H1 (cell line): Measurements from ENCODE around the gene DGAT2. TPM values are rescaled to one million over a fixed set of nuclear protein-coding genes. Genes with fewer than 3 reads are reported as not detected.

ENCODE experiments used
- CTCF ChIA-PET: fragments of 300-600 bp; sonication (Branson Sonifier 250); formaldehyde crosslinking; loops from one replicate; lab custom pipeline; 2021; ENCODE audit not compliant: partially characterized antibody; lab: Charles Lee
- POLR2A ChIA-PET: fragments of 300-600 bp; sonication (Branson Sonifier 250); formaldehyde crosslinking; loops from one replicate; lab custom pipeline; 2021; ENCODE audit warnings: inconsistent platforms; ENCODE audit not compliant: partially characterized antibody; lab: Charles Lee
- DNase-seq, 2 experiments: peaks; one replicate each; pipeline versions ENCODE4 v3.0.0 to v3.0.0-alpha.2; 2010 to 2022; ENCODE audit warnings: low spot score in 2 of 2, low read depth in 1 of 2, mixed read lengths in 1 of 2
- FAIRE-seq: peaks from 2 replicates; lab custom pipeline; 2011; peaks lifted over from hg19 to GRCh38; lab: Jason Lieb, UNC
- H2AFZ ChIP-seq: 2 replicates; pipeline ENCODE4 v1.8.1; 2012; ENCODE audit warnings: low read length, inconsistent platforms
- H2AK5ac ChIP-seq: 2 replicates; pipeline ENCODE4 v1.6.1; 2013; ENCODE audit warnings: low read depth, low read length
- H2BK120ac ChIP-seq: replicated peaks from 2 replicates; pipeline ENCODE3; 2013; ENCODE audit warnings: low read depth, low read length, inconsistent platforms
- H2BK12ac ChIP-seq: 2 replicates; pipeline ENCODE4 v1.6.1; 2013; ENCODE audit warnings: low read depth, low read length
- H2BK15ac ChIP-seq: 2 replicates; pipeline ENCODE4 v1.6.1; 2013; ENCODE audit warnings: low read length
- H2BK20ac ChIP-seq: 2 replicates; pipeline ENCODE4 v1.6.1; 2013; ENCODE audit warnings: low read length
- H2BK5ac ChIP-seq: 2 replicates; pipeline ENCODE4 v1.6.1; 2013; ENCODE audit warnings: low read depth, low read length
- H3K14ac ChIP-seq: 2 replicates; pipeline ENCODE4 v1.6.1; 2013; ENCODE audit warnings: inconsistent platforms; ENCODE audit not compliant: insufficient read length
- H3K18ac ChIP-seq: 2 replicates; pipeline ENCODE4 v1.6.1; 2013; ENCODE audit warnings: low read length; ENCODE audit errors: extremely low read depth
- H3K23ac ChIP-seq: 2 replicates; pipeline ENCODE4 v1.6.1; 2013; ENCODE audit warnings: inconsistent platforms; ENCODE audit not compliant: insufficient read length
- H3K23me2 ChIP-seq: 2 replicates; pipeline ENCODE4 v1.6.1; 2013; ENCODE audit warnings: low read depth, low read length
- H3K27ac ChIP-seq: 2 replicates; pipeline ENCODE4 v1.6.1; 2011; ENCODE audit warnings: low read depth, low read length, inconsistent platforms
- H3K27me3 ChIP-seq, 4 experiments: replicated peaks in 1 of 4; 1 replicate in 1 of 4; 2 replicates in 3 of 4; pipeline versions ENCODE4 v1.6.1 to v1.8.1; 2011 to 2013; ENCODE audit warnings: low read length in 3 of 4, mild to moderate bottlenecking in 3 of 4, inconsistent platforms in 2 of 4, mixed read lengths in 2 of 4, moderate library complexity in 1 of 4; ENCODE audit not compliant: control insufficient read depth in 3 of 4, insufficient read depth in 3 of 4; ENCODE audit errors: extremely low read depth in 1 of 4
- H3K36me3 ChIP-seq, 4 experiments: 2 replicates each; pipeline versions ENCODE4 v1.6.1 to v1.8.1; 2011 to 2013; ENCODE audit warnings: mild to moderate bottlenecking in 4 of 4, low read length in 3 of 4, moderate library complexity in 2 of 4, control low read depth in 1 of 4, inconsistent platforms in 1 of 4; ENCODE audit not compliant: insufficient read depth in 4 of 4, control insufficient read depth in 2 of 4
- H3K4ac ChIP-seq: replicated peaks from 2 replicates; pipeline ENCODE3; 2013; ENCODE audit warnings: low read length, low read depth, mixed read lengths, inconsistent platforms; ENCODE audit not compliant: insufficient read length
- H3K4me1 ChIP-seq, 4 experiments: replicated peaks in 1 of 4; 1 replicate in 1 of 4; 2 replicates in 3 of 4; pipeline versions ENCODE4 v1.6.1 to v1.8.1; 2011 to 2013; ENCODE audit warnings: low read length in 3 of 4, inconsistent platforms in 2 of 4, mixed read lengths in 1 of 4; ENCODE audit not compliant: insufficient read depth in 4 of 4, control insufficient read depth in 3 of 4
- H3K4me2 ChIP-seq, 2 experiments: 2 replicates each; pipeline versions ENCODE4 v1.6.1 to v1.8.1; 2011 to 2013; ENCODE audit warnings: low read depth in 2 of 2, low read length in 2 of 2, control low read depth in 1 of 2, inconsistent platforms in 1 of 2, mild to moderate bottlenecking in 1 of 2; ENCODE audit not compliant: insufficient read depth in 1 of 2
- H3K4me3 ChIP-seq, 4 experiments: fragments of 200-600, 300-600 bp in 1 of 4; sonication (generic), shearing (Covaris generic), sonication (Bioruptor Twin) in 1 of 4; 2 replicates each; pipeline versions ENCODE4 v1.5.1 to v1.8.1; 2011 to 2016; ENCODE audit warnings: low read length in 4 of 4, low read depth in 3 of 4, control low read depth in 2 of 4, inconsistent platforms in 2 of 4, mild to moderate bottlenecking in 2 of 4, mixed read lengths in 1 of 4, moderate library complexity in 1 of 4; ENCODE audit not compliant: insufficient read depth in 2 of 4; ENCODE audit errors: extremely low read depth in 1 of 4
- H3K56ac ChIP-seq: replicated peaks from 2 replicates; pipeline ENCODE3; 2013; ENCODE audit warnings: low read depth, mild to moderate bottlenecking, mixed read lengths, low read length, inconsistent platforms; ENCODE audit not compliant: insufficient read length
- H3K79me1 ChIP-seq: 2 replicates; pipeline ENCODE4 v1.6.1; 2013; ENCODE audit warnings: low read depth, low read length, control low read depth
- H3K79me2 ChIP-seq, 2 experiments: 2 replicates each; pipeline versions ENCODE4 v1.6.1 to v1.8.1; 2012 to 2013; ENCODE audit warnings: low read length in 2 of 2, mild to moderate bottlenecking in 2 of 2, inconsistent platforms in 1 of 2; ENCODE audit not compliant: insufficient read depth in 2 of 2, control insufficient read depth in 1 of 2
- H3K9ac ChIP-seq, 4 experiments: replicated peaks in 1 of 4; 1 replicate in 1 of 4; 2 replicates in 3 of 4; pipeline versions ENCODE4 v1.6.1 to v1.8.1; 2011 to 2013; ENCODE audit warnings: low read depth in 3 of 4, low read length in 3 of 4, control low read depth in 2 of 4, mild to moderate bottlenecking in 2 of 4, moderate library complexity in 2 of 4, inconsistent platforms in 1 of 4; ENCODE audit errors: extremely low read depth in 1 of 4
- H3K9me3 ChIP-seq, 2 experiments: 2 replicates each; pipeline versions ENCODE4 v1.6.1 to v1.8.1; 2012 to 2013; ENCODE audit warnings: mild to moderate bottlenecking in 2 of 2, moderate library complexity in 2 of 2, control low read depth in 1 of 2, inconsistent platforms in 1 of 2, low read depth in 1 of 2, low read length in 1 of 2, mixed read lengths in 1 of 2; ENCODE audit not compliant: insufficient read depth in 2 of 2
- H4K20me1 ChIP-seq, 2 experiments: replicated peaks in 1 of 2; 2 replicates each; pipeline versions ENCODE3 to v1.8.1; 2011 to 2013; ENCODE audit warnings: inconsistent platforms in 2 of 2, low read length in 2 of 2, mild to moderate bottlenecking in 1 of 2; ENCODE audit not compliant: insufficient read depth in 2 of 2, control insufficient read depth in 1 of 2
- H4K5ac ChIP-seq: 2 replicates; pipeline ENCODE4 v1.6.1; 2013; ENCODE audit warnings: low read length, low read depth, mixed read lengths, inconsistent platforms; ENCODE audit not compliant: insufficient read length
- H4K8ac ChIP-seq: 2 replicates; pipeline ENCODE4 v1.8.0; 2013; ENCODE audit warnings: mild to moderate bottlenecking, moderate library complexity, low read length, inconsistent platforms; ENCODE audit not compliant: insufficient read depth; ENCODE audit errors: extremely low read depth
- H4K91ac ChIP-seq: replicated peaks from 2 replicates; pipeline ENCODE3; 2013; ENCODE audit warnings: low read length, mixed read lengths, inconsistent platforms; ENCODE audit not compliant: insufficient read length
- CREB1 ChIP-seq: IDR thresholded peaks from 2 replicates; pipeline ENCODE4 v1.6.1; 2012; ENCODE audit warnings: inconsistent platforms
- HDAC2 ChIP-seq, 2 experiments: fragments of 300-600 bp in 1 of 2; sonication (generic) in 1 of 2; IDR thresholded peaks; 2 replicates each; pipeline ENCODE4 v1.6.1; 2011 to 2012; ENCODE audit warnings: low read depth in 2 of 2, low read length in 2 of 2, mild to moderate bottlenecking in 2 of 2, moderate library complexity in 2 of 2, borderline replicate concordance in 1 of 2, inconsistent platforms in 1 of 2
- JUND ChIP-seq: IDR thresholded peaks from 2 replicates; pipeline ENCODE4 v1.6.1; 2011; ENCODE audit warnings: mild to moderate bottlenecking, improper control_type of control experiment, low read length
- KDM5A ChIP-seq: fragments of 200-600 bp; IDR thresholded peaks from 2 replicates; pipeline ENCODE4 v1.7.1; 2012; ENCODE audit warnings: mild to moderate bottlenecking, low read length, inconsistent platforms, mixed read lengths
- NRF1 ChIP-seq: IDR thresholded peaks from 2 replicates; pipeline ENCODE4 v1.6.1; 2011; ENCODE audit warnings: mild to moderate bottlenecking, low read depth, low read length, improper control_type of control experiment
- POU5F1 ChIP-seq: IDR thresholded peaks from 2 replicates; pipeline ENCODE4 v1.6.1; 2011; ENCODE audit warnings: low read depth, mild to moderate bottlenecking, low read length, moderate library complexity
- SUZ12 ChIP-seq: fragments of 200-600 bp; sonication (generic); IDR thresholded peaks from 2 replicates; pipeline ENCODE4 v1.6.1; 2012; ENCODE audit warnings: mild to moderate bottlenecking, inconsistent platforms, low read length, moderate library complexity, mixed read lengths
- WGBS, 2 experiments: shearing (Covaris generic) in 1 of 2; methylation state at CpG; one replicate each; pipeline versions ENCODE4 v1.1.6 to v1.1.7; 2013 to 2015; ENCODE audit warnings: low lambda C conversion rate in 2 of 2, mixed read lengths in 2 of 2, inconsistent platforms in 1 of 2, low coverage in 1 of 2, missing lambda C conversion rate in 1 of 2; ENCODE audit not compliant: insufficient replicate concordance in 2 of 2, insufficient coverage in 1 of 2, insufficient read length in 1 of 2; ENCODE audit errors: extremely low coverage in 1 of 2, missing lambda C conversion rate in 1 of 2; 5-methylcytosine and 5-hydroxymethylcytosine counted together
- polyA plus RNA-seq, 7 experiments: library from polyadenylated mRNA; depleted of rRNA in 3 of 7; stranded (reverse) in 5 of 7; unstranded in 2 of 7; fragments of >200 nt in 5 of 7; fragments of 200-250 nt in 2 of 7; gene quantifications; 1 replicate in 5 of 7; 2 replicates in 1 of 7; 4 replicates in 1 of 7; pipeline versions ENCODE4 v1.2.1 to v1.2.3, GENCODE V29; 2011 to 2013; ENCODE audit warnings: missing spikeins in 2 of 7, mixed read lengths in 2 of 7
- total RNA-seq: library from RNA; stranded (reverse); fragmentation: NEBNext Ultra II Directional; extraction: Animal tissue kit (Norgen Biotek cat#: 25700); gene quantifications from 2 replicates; pipeline ENCODE4 v1.2.1, GENCODE V29; 2021

Gene DGAT2
- total and polyA plus RNA-seq, 2 of the 8 experiments (the other 6 are each of a cell fraction or from before 2014, with no cell fraction given), result 3.2 to 5.9 TPM

DNA sequence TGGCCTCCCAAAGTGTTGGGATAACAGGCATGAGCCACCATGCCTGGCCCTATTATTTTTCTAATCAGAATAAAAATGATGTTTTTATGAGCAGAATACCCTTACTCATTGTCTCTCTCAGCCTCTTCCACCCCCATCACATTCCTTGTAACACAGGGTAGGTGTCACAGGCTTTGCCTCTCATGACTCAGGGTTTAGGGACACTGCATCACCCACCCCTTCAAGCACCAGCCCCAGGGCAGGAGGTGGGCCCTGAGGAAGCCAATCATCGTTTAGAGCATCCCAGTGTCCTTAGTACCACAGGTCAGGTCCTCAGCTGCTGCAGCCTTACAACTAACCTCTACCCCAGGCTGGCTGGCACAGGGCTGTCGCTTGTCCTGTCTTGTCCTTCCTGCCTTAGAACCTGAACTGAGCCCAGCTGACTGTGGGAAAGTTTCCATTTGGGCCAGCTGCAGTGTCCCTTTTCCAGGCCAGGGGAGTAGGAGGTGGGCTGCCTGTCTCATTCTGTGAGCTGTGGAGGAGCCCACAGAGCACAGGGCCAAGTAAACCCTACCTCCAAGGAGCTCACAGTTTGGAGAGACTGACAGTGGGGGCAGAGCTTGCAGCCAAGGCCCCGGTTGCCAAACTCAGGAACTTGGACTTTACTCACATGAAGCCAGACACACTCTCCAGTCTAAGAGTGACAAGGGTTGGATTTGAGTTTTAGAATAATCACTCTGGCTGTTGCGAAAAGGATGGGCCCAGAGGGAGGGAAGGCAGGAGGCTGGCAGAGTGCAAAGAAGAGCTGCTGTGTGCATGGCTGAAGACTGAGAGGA is 26.9 kb downstream of the DGAT2 start:
- H3K27ac ChIP-seq, result no peak overlapping the region
- no peak for TF ChIP-seq CREB1
- TF ChIP-seq SUZ12, result no peak
- no peak for TF ChIP-seq POU5F1
- TF ChIP-seq HDAC2 (IDR thresholded peaks at IDR 0.05; ENCODE audit: borderline replicate concordance in 1 of 2, low read depth in 2 of 2, low read length in 2 of 2), result no peak
- no peak for TF ChIP-seq JUND
- TF ChIP-seq KDM5A, result no peak
- no peak for TF ChIP-seq NRF1
- TF ChIP-seq, all 59 proteins: peak for 0
- Histone ChIP-seq H3K4me1 (0 out of 7 replicates have a peak, but pooled peaks cover 0 to 4% (median 0%) of the 10 kb centered on the region in 4 experiments), H3K9ac (no peak overlapping the region), H3K4me3 (no peak overlapping the region), H3K23ac (no peak overlapping the region), H3K18ac (no peak overlapping the region), H2BK5ac (no peak overlapping the region; the same call in 1 of the 2 replicates), H4K91ac (no peak overlapping the region), H2BK12ac (no peak overlapping the region), H2BK15ac (no peak overlapping the region), H2AK5ac (no peak overlapping the region), H2AFZ (no peak overlapping the region), H3K56ac (no peak overlapping the region), H3K4ac (no peak overlapping the region), H3K79me2 (no peaks in the 10 kb centered on the region), H3K27me3 (no peaks in the 10 kb centered on the region), H3K9me3 (no peaks in the 10 kb centered on the region), H4K20me1 (no peaks in the 10 kb centered on the region), H3K36me3 (no peaks in the 10 kb centered on the region), H3K4me2 (no peak overlapping the region), H4K8ac (peak overlapping the region; percentile 31; the same call in 1 of the 2 replicates), H3K23me2 (0 out of 2 replicates have a peak, but pooled peaks cover 1% of the 10 kb centered on the region), H3K14ac (no peak overlapping the region), H2BK20ac (0 out of 2 replicates have a peak overlapping the region, but pooled peaks have one; percentile 37), H4K5ac (no peak overlapping the region), H2BK120ac (no peak overlapping the region), H3K79me1 (no peaks in the 10 kb centered on the region)
- CTCF ChIA-PET, result interaction anchor here (1.9 to 2.3 kb wide), 3 partner anchors 7 to 73 kb away, joined by 5 to 17 read pairs (median 5); no protein-coding TSS in a partner anchor
- POLR2A ChIA-PET, result no interaction called here
- DNase-seq (no peak), FAIRE-seq (no peak)
- 74% methylated on average over 4 of the region's 4 CpGs; no CpG with 5 or more reads in 1 of the 2 experiments for WGBS, 2 experiments
